ES-I3 (cell line): ENCODE results near the gene KRT78.

Experiments
- H3K36me3 ChIP-seq: 2 replicates; pipeline ENCODE4 v1.6.1; 2013; ENCODE audit warnings: mild to moderate bottlenecking, low read length, control low read depth, moderate library complexity; ENCODE audit not compliant: insufficient read depth
- H3K4me1 ChIP-seq: 2 replicates; pipeline ENCODE4 v1.6.1; 2013; ENCODE audit warnings: mild to moderate bottlenecking, control low read depth, low read length; ENCODE audit not compliant: insufficient read depth
- H3K9ac ChIP-seq: 2 replicates; pipeline ENCODE4 v1.6.1; 2013; ENCODE audit warnings: low read depth, mild to moderate bottlenecking, low read length, moderate library complexity
- H3K9me3 ChIP-seq: 2 replicates; pipeline ENCODE4 v1.6.1; 2013; ENCODE audit warnings: mild to moderate bottlenecking, low read length, moderate library complexity; ENCODE audit not compliant: control insufficient read depth, insufficient read depth

The KRT78 gene

DNA sequence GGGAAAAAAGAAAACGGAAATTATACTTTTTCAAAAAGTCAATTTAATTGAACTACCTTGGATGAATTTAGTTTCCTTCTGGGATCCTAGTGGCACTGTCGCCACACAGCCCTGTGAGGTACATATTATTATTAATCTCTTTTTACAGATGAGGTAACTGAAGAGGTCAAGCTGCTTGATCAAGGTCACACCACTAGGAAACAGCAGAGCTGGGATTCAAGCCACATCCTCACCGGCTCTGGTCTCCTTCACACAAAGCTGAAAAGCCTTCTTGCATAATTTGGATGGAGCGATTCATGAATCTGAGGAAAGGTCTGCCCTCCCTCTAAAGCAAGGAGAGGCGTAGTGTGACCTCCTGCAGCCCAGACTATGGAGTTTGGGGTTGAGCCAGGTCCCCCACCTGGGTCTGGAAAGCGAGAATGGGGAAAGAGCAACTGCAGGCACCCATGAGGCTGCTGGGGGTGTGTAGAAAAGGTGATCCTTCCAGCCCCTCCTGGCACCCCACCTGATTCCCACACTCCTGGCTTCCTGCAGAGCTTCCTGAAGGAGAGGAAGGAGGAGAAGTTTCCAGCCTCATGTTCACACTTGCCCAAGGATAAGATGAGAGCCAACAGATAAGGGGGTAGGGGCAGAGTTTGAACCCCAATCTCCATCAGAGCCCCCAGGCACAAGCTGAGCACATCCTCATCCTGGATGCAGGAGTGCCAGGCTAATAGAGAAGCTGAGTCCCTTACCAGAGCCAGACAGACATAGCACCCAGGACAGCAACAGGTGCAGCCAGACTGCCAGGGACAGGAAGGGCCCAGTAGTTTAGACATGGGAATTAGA is 10.8 kb downstream of the KRT78 start:
- H3K9me3 ChIP-seq, result no peaks in the 10 kb centered on the region
- H3K9ac ChIP-seq, result no peak overlapping the region
- H3K36me3 ChIP-seq, result no peaks in the 10 kb centered on the region
- H3K4me1 ChIP-seq, result peaks cover 9% of the 10 kb centered on the region; the same call in 1 of the 2 replicates

- H3K36me3 ChIP-seq, result no peaks in the 10 kb centered on the region
- peaks cover 9% of the 10 kb centered on the region; the same call in 1 of the 2 replicates for H3K4me1 ChIP-seq
- H3K9ac ChIP-seq, result no peak overlapping the region
- H3K9me3 ChIP-seq, result no peaks in the 10 kb centered on the region
These were observed 11.4 kb downstream of the KRT78 start for GRCh38 chr12:52837413-52837741.

GRCh38 chr12:52836491-52837412 is 12.0 kb downstream of the KRT78 start:
- Histone ChIP-seq H3K36me3 (no peaks in the 10 kb centered on the region), H3K4me1 (peaks cover 9% of the 10 kb centered on the region; the same call in 1 of the 2 replicates), H3K9me3 (no peaks in the 10 kb centered on the region), H3K9ac (no peak overlapping the region)

DNA sequence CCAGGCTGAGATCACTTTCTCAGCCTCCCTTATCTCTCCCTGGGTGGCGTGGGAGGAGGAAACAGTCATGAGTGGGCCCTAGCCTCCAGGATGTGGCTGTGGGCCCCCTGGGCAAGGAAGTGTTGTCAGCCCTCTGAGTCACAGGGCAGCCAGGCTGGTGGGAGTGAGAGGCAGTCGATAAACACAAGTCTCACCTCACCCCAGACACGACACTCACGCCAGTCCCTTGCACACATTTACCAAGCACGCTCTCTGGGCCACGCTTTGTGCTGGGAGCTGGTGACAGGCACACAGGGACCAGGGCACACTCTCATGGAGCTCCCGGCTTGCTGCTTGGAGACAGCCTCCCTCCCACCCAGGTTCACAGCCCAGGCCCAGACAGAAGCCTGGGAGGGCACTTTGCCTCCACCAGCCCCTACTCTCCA is 12.7 kb downstream of the KRT78 start:
- H3K36me3 ChIP-seq, result no peaks in the 10 kb centered on the region
- H3K4me1 ChIP-seq, result peaks cover 9% of the 10 kb centered on the region; the same call in 1 of the 2 replicates
- no peaks in the 10 kb centered on the region for H3K9me3 ChIP-seq
- no peak overlapping the region for H3K9ac ChIP-seq

DNA sequence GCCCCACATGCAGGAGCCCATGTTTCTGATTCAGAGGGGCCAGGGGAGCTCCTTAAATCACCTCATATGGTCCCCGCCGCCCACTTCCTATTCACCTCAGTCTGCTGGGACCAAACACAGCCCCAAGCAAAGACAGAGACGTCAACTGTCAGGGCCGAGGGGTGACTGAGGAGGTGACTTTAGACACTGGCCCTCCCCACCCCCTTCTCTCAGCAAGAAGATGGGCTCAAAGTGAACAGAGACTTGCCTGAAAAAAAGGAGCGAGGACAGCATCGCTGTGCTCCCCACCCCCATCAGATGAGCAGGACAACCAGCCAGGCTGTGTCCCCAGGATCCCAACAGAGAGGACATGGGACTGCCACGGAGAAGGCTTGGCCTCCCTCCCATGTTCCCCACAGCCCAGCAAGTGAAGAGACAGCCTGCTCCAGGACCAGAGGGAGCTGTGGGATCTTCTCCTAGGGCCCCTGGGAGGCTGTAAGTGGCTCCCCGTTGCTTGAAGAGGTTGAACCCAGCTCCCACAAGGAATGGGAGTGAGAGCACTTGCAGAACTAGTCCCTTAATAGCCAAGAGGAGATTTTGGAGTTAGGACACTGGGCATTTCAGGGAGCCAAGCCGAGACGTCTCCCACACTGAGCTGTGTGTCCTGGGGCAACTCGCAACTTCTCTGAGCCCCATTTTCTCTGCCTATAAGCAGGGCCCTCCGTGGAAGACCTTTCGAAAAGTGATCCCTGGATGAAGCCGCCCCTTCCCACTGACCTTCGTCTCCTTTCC is 13.3 kb downstream of the KRT78 start:
- Histone ChIP-seq H3K4me1 (peaks cover 9% of the 10 kb centered on the region; the same call in 1 of the 2 replicates), H3K9ac (no peak overlapping the region), H3K9me3 (no peaks in the 10 kb centered on the region)

DNA sequence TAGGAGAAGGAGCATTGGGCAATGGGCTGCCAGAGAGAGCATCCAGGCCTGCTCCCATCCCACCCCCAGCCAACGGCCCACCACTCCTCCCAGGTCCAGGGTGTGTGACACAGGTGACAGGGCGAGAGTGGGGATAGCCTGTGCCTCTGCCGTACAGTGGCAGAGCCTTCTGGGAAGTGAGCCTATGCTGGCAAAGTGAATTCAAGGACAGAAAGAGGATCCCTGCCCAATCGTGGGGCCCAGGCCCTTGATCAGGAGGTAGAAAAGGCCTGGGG is 14.1 kb downstream of the KRT78 start:
- H3K36me3 ChIP-seq, result no peaks in the 10 kb centered on the region
- peaks cover 9% of the 10 kb centered on the region; the same call in 1 of the 2 replicates for H3K4me1 ChIP-seq
- H3K9ac ChIP-seq, result no peak overlapping the region
- no peaks in the 10 kb centered on the region for H3K9me3 ChIP-seq

More for the DNA sequence above, 13.3 kb downstream of the KRT78 start:
- H3K36me3 ChIP-seq, result no peaks in the 10 kb centered on the region

GRCh38 chr12:52833922-52834726 is 14.7 kb downstream of the KRT78 start, which contains the start of gene KRT79:
Gene KRT79 (minus strand): TSS chr12:52834311. CDS start chr12:52834260, 51 bp downstream.
- H3K36me3 ChIP-seq, result no peaks in the 10 kb centered on the region
- peaks cover 9% of the 10 kb centered on the region; the same call in 1 of the 2 replicates for H3K4me1 ChIP-seq
- H3K9ac ChIP-seq, result no peak within 1 kb of the TSS
- no peaks in the 10 kb centered on the region for H3K9me3 ChIP-seq

- Histone ChIP-seq H3K4me1 (peaks cover 9% of the 10 kb centered on the region; the same call in 1 of the 2 replicates), H3K9me3 (no peaks in the 10 kb centered on the region), H3K9ac (no peak overlapping the region), H3K36me3 (no peaks in the 10 kb centered on the region)
These were observed 15.5 kb downstream of the KRT78 start for GRCh38 chr12:52832985-52833905.

GRCh38 chr12:52832451-52832850 is 16.3 kb downstream of the KRT78 start:
- Histone ChIP-seq H3K9ac (no peak overlapping the region), H3K4me1 (peaks cover 6% of the 10 kb centered on the region; the same call in 1 of the 2 replicates), H3K9me3 (no peaks in the 10 kb centered on the region), H3K36me3 (no peaks in the 10 kb centered on the region)

- no peaks in the 10 kb centered on the region for H3K4me1 ChIP-seq
- H3K9ac ChIP-seq, result no peak overlapping the region
- H3K9me3 ChIP-seq, result no peaks in the 10 kb centered on the region
- no peaks in the 10 kb centered on the region for H3K36me3 ChIP-seq
These were observed 17.5 kb downstream of the KRT78 start for GRCh38 chr12:52831251-52831650.

- Histone ChIP-seq H3K36me3 (no peaks in the 10 kb centered on the region), H3K4me1 (no peaks in the 10 kb centered on the region), H3K9ac (no peak overlapping the region), H3K9me3 (no peaks in the 10 kb centered on the region)
These were observed 18.6 kb downstream of the KRT78 start for GRCh38 chr12:52829986-52830770.

DNA sequence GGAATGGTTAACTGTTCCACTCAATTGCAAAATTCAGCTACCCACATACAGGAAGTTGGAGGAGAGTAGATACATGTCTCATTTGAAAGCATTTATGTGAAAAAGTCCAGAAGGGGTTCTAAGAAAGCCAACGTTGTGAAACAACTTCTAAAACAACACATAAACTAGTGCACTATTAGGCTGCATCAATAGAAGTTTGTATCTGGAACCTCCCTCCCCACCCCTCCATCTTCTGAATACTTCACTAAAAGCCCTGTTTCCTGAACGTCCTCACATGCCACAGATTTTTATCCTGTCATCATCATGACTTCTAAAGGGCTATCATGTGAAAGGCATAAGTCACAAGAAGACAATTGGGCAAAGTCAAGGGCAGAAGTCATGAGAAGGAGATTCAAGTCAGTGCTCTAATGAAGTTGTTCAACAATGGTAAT is 20.2 kb downstream of the KRT78 start:
- H3K9me3 ChIP-seq, result no peaks in the 10 kb centered on the region
- H3K36me3 ChIP-seq, result no peaks in the 10 kb centered on the region
- H3K9ac ChIP-seq, result no peak overlapping the region
- H3K4me1 ChIP-seq, result no peaks in the 10 kb centered on the region
